ENCODE data around the gene CYP46A1. TPM values are rescaled to one million over a fixed set of nuclear protein-coding genes. Genes with fewer than 3 reads are reported as not detected.

CYP46A1 gene
- total RNA-seq, 2 donors from 2014 or later: 0.09 to 0.10 TPM

DNA sequence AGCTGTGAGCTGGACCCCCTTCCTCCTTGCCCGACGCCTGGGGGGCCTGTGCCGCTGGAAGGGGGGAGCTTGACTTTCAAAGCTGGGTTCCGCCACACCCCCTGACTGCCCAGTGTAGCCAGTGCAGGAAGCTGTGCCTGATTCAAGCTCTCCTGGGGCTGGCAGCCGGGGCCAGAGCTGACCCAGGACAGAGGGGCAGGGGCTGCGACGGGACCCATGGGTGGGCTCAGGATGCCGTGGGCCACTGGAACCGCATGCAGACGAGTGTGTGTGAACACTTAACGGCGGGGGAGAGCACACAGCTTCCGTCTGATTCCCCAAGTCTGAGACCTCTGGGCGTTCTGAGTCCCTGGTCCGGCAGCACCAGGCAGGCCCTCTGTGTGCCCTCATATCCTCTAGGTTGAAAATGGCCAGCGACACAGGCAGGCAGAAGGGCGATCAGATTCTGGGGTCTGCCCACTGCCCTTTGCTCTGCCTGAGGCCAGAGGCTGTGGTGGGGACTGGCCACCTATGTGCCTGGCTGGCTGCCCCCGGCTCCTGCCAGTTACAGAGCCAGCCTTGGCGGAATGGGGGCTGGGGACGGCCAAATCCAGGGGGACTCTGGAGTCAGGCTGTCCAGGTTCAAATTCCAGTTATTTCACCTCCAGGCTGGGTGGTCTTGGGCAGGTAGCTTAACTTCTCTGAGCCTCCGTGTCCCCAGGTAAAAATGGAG is 54.0 kb downstream of the CYP46A1 start:
- DNase-seq (no peak), ATAC-seq (replicated peaks in 1 of 2) (no peak)
- H3K27ac Mint-ChIP-seq: no peak overlapping the region
- no peaks in the 10 kb centered on the region for H3K9me3 Mint-ChIP-seq
- H3K36me3 Mint-ChIP-seq (ENCODE audit: insufficient read depth in 2 of 2): no peaks in the 10 kb centered on the region
- H3K27me3 Mint-ChIP-seq (ENCODE audit: low read depth): peaks cover 55% of the 10 kb centered on the region
- no peak overlapping the region for H3K4me3 Mint-ChIP-seq
- no peaks in the 10 kb centered on the region for H3K4me1 Mint-ChIP-seq (ENCODE audit: low read depth)

DNA sequence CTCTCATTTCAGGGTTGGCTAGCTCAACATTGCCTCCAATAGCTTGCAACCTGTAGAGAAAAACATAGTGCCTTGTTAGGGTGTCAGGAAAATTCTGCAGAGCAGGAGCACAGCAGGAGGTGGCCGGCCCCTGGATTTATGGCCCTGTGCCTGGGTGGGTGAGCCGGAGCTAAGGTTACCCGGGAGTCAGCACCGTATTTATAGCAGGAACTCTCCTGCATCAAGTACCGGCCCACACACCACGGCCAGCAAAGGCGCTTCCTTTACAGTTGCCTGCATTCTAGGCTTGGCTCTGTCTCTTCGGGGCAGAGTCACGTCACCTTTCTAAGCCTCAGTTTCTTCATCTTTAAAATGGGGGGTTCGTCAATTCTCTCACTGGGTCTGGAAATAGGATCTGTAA is 56.3 kb downstream of the CYP46A1 start:
- DNase-seq: no peak
- no peak for ATAC-seq (replicated peaks in 1 of 2)
- H3K4me3 Mint-ChIP-seq: no peak overlapping the region
- H3K27ac Mint-ChIP-seq: no peak overlapping the region
- H3K27me3 Mint-ChIP-seq (ENCODE audit: low read depth): peaks cover 42% of the 10 kb centered on the region
- H3K9me3 Mint-ChIP-seq: no peaks in the 10 kb centered on the region
- no peaks in the 10 kb centered on the region for H3K4me1 Mint-ChIP-seq (ENCODE audit: low read depth)
- no peaks in the 10 kb centered on the region for H3K36me3 Mint-ChIP-seq (ENCODE audit: insufficient read depth in 2 of 2)

DNA sequence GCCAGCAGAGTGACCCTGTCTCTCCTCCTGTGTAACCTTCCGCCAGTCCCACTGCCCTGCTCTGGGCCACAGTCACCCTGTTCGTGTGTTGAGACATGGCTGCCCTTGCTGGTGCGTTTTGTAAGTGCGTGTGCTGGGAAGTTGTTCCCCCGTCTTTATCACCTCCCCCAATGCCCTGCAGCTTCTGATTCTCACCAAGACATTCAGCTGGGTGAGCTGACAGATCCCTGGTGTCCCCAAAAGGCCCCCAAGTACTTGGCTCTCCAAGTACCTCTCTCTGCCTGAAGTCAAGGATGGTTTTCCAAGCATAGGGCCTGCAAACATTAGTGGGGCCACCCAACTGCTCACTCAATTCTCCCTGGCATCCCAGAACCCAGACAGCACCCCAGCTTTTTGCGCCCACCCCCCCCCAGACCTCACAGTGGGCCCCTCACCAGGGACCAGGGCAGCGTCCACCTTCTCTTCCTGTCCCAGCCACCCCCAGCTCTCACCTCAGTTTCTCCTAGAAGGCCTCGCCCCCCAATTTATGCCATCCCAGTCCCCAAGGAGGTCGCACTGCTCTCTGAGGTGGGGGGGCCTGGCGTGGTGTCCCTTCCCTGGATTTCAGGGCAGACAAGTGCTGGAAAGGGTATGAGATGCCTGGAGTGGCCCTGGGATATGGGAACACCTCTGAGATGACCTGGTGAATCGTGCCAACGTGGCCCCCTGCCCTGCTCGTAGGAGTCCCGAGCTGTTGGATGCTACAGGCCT is 57.3 kb downstream of the CYP46A1 start:
- Mint-ChIP-seq H3K4me3 (no peak overlapping the region), H3K9me3 (no peaks in the 10 kb centered on the region), H3K27me3 (ENCODE audit: low read depth) (peaks cover 34% of the 10 kb centered on the region), H3K36me3 (ENCODE audit: insufficient read depth in 2 of 2) (no peaks in the 10 kb centered on the region), H3K27ac (no peak overlapping the region), H3K4me1 (ENCODE audit: low read depth) (peaks cover 6% of the 10 kb centered on the region)
- ATAC-seq (replicated peaks in 1 of 2) (no peak), DNase-seq (no peak)

DNA sequence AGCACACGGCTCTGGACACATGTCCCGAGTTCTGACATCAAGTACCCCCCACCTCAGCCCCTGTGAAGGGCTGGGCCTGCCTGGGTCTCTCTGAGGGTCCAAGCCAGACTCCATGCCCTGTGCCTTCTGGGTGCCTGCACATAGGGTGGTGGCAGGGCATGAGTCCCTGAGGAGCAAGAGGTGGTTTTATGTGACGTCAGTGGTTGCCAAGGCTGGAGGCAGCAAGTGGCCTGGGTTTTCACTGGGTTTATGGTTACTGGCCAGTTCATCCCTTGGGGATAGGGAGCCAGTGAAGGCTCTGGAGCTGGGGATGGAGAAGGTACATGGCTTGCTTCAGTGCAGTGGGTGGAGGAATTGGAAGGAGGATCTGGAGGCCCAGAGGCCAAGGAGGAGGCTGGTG is 58.0 kb downstream of the CYP46A1 start:
- Mint-ChIP-seq H3K27me3 (ENCODE audit: low read depth) (peaks cover 29% of the 10 kb centered on the region), H3K4me3 (no peak overlapping the region), H3K4me1 (ENCODE audit: low read depth) (peaks cover 6% of the 10 kb centered on the region), H3K9me3 (no peaks in the 10 kb centered on the region), H3K36me3 (ENCODE audit: insufficient read depth in 2 of 2) (no peaks in the 10 kb centered on the region), H3K27ac (no peak overlapping the region)
- no peak for ATAC-seq (replicated peaks in 1 of 2)
- no peak for DNase-seq

DNA sequence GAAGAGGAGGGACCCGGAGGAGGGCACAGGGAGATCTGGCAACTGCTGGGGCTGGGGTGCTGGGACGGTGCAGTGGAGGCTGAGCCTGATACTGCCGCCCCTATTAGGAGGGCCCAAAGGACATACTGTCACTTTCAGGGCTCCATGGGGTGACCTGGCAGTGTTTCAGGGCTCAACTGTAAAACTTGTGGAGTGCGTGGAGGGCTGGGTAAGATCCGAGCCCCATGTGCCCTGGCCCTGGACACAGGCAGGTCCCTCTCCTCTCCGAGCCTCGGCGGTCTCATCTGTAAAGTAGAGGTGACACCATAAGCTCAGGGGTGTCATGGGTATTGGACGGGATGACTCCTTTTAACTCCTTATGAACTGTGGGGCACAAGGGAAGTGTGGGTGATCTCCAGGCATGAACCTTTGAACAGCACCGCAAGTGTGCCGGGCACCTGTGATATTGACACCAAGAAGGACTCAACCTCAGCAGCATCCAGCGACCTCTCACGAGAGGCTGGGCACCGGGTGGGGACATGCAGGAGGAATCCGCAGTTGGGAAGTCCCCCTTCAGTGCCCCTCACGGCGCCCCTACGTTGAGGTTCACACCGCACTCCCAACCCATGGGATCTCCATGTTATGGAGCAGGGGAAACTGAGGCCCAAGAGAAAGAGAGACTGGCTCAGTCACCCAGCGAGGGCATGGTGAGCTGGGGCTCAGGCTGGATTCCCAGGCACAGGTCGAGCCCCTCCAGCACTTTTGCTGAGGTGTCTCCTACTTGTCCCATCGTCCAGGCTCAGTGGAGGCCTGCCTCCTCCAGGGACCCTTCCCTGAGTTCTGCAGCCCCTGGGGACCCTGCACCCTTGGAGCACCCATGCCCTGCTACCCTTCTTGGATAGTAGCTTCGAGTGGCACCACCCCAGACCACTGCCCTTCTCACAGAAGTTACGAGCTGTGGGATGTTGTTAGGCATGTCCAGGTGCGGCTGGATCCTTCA is 58.7 kb downstream of the CYP46A1 start:
- ATAC-seq (replicated peaks in 1 of 2): no peak
- Mint-ChIP-seq H3K4me3 (no peak overlapping the region), H3K9me3 (no peaks in the 10 kb centered on the region), H3K36me3 (ENCODE audit: insufficient read depth in 2 of 2) (no peaks in the 10 kb centered on the region), H3K27me3 (ENCODE audit: low read depth) (peaks cover 31% of the 10 kb centered on the region), H3K27ac (no peak overlapping the region), H3K4me1 (ENCODE audit: low read depth) (peaks cover 6% of the 10 kb centered on the region)
- no peak for DNase-seq

DNA sequence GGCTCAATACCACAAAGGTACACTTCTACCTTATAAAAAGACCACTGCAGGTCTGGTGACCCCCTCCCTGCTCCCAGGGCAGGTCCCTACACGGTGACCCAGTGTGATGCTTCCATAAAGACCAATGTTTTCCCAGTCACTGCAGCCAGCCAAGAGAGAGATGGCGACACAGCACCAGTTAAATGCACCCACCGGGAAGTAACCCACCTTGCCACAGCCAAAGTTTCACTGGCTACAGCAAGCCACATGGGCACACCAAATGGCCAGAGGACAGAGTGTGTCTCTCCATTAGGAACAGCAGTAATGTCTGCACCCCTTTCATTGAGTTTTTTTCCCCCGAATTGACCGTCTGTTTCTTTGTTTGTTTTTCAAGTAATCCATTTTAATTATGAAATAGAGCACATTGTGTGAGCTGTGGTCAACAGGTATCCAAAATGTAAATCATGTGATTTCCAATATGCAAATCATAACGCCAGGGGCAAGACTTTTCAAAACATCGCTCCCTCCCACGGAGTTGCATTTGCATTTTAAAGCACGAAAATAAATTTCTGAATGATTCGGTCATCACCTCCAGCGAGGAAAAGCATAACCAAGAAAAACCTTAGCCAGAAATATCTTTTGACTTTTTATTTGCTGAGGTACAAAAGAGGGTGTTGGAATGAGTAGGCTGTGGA is 60.2 kb downstream of the CYP46A1 start:
- Mint-ChIP-seq H3K4me3 (peak overlapping the region in 1 of 2 donors; percentile 21), H3K4me1 (ENCODE audit: low read depth) (peaks cover 6% of the 10 kb centered on the region), H3K27ac (no peak overlapping the region), H3K27me3 (ENCODE audit: low read depth) (peaks cover 20% of the 10 kb centered on the region), H3K36me3 (ENCODE audit: insufficient read depth in 2 of 2) (no peaks in the 10 kb centered on the region), H3K9me3 (no peaks in the 10 kb centered on the region)
- DNase-seq (no peak), ATAC-seq (replicated peaks in 1 of 2) (no peak)

DNA sequence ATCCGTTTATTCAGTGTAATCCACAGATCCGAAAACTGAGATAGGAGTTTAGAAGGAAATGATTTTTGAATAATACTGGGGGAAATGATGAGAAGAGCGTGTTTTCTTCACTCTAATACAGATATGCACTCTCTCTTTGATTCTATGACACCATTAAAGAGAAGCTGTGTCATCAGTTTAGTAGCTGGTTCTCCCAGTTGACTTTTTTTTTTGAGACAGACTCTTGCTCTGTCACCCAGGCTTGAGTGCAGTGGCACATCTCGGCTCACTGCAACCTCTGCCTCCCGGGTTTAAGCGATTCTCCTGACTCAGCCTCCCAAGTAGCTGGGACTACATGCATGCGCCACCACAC is 60.8 kb downstream of the CYP46A1 start:
- Mint-ChIP-seq H3K4me3 (peak overlapping the region in 1 of 2 donors; percentile 21), H3K27ac (no peak overlapping the region), H3K9me3 (no peaks in the 10 kb centered on the region), H3K27me3 (ENCODE audit: low read depth) (peaks cover 15% of the 10 kb centered on the region), H3K4me1 (ENCODE audit: low read depth) (peaks cover 6% of the 10 kb centered on the region), H3K36me3 (ENCODE audit: insufficient read depth in 2 of 2) (no peaks in the 10 kb centered on the region)
- DNase-seq: no peak
- peak in 1 of 2 donors; percentile 54 for ATAC-seq (replicated peaks in 1 of 2)

DNA sequence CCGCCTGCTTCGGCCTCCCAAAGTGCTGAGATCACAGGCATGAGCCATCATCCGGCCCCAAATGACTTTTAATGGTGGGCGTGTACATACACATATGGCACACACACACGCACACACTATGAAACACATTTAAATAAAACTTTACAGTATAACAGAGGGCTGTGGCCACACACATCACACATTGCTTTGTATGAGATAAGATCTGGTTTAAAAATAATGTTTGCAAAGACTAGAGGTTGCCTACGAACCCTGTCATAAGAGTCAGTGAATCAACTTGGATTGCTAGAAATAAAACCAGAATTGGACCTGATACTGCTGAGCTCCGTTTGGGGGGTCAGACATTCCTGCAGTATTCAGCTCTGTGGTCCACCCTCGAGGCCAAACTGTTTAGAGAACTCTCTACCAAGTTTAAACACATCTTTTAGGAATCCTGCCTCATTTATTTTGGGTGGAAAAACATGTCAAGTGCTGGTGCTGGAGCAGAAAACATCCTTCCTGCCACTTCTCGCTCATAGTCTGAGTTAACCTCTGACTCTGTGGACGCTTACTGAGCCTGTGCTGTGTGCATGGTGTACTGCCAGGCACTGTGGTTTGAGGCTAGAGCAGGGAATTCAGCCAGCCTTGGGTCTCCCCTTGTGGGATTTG is 61.3 kb downstream of the CYP46A1 start:
- peaks cover 11% of the 10 kb centered on the region for H3K27me3 Mint-ChIP-seq (ENCODE audit: low read depth)
- DNase-seq: no peak
- ATAC-seq (replicated peaks in 1 of 2): peak in 1 of 2 donors; percentile 55

DNA sequence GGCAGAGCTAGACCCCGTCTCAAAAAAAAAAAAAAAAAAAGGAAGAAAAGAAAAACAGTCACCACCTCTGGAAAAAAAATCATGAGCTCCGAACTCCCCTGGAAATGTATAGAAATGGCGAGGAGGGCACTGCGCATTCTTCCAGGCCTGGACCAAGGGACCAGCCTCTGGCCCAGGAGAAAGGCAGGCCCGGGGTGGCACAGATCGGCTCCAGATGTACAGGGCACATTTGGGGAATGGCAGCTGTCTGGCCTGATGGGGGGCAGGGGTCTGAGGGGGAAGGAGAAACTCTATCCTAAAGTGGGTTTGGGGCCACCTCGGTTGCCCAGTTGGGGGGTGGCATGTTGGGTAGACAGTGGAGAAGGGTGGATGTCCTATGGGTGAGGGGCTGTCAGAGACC is 63.1 kb downstream of the CYP46A1 start:
- no peak for ATAC-seq (replicated peaks in 1 of 2)
- no peak for DNase-seq
- Mint-ChIP-seq H3K4me1 (ENCODE audit: low read depth) (peaks cover 6% of the 10 kb centered on the region), H3K36me3 (ENCODE audit: insufficient read depth in 2 of 2) (no peaks in the 10 kb centered on the region), H3K9me3 (no peaks in the 10 kb centered on the region), H3K27ac (no peak overlapping the region), H3K27me3 (ENCODE audit: low read depth) (peaks cover 20% of the 10 kb centered on the region), H3K4me3 (no peak overlapping the region)

More for the DNA sequence above, 61.3 kb downstream of the CYP46A1 start:
- H3K4me3 Mint-ChIP-seq: no peak overlapping the region
- H3K36me3 Mint-ChIP-seq (ENCODE audit: insufficient read depth in 2 of 2): no peaks in the 10 kb centered on the region
- peaks cover 6% of the 10 kb centered on the region for H3K4me1 Mint-ChIP-seq (ENCODE audit: low read depth)
- H3K27ac Mint-ChIP-seq: no peak overlapping the region
- H3K9me3 Mint-ChIP-seq: no peaks in the 10 kb centered on the region

DNA sequence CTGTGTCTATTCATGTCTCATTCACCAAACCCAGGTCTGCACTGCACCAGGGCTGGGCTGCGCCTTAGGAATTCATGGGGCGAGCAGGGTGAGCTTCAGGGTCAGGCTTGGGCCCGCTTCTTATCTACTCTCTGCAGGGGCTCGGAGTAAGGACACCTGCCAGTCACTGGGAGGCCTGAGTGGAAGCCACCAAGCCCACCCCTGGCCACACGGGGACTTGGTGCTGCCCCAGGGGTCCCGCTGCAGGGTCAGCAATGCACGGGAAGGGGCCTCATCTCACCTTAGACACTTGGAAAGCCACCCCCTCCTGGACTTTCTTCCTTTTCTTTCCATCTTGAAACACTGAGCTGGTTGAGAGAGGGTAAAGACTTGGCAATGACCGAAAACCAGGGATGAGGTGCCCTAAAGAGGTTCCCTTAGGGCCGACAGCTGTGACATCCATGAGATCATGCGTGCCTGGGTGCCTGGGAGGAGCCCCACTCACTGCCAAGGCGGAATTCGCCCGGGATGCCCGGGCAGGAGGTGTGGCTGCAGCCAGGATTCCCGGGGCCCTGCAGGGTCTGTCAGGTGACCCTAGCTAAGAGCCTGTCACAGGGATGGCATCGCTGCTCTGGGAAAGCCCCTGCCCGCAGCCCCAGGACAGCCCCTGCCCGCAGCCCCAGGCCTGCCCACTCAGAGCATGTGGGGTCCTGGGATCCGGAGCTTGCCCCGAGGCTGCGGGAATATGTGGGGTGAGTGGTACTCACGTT is 63.7 kb downstream of the CYP46A1 start:
- Mint-ChIP-seq H3K9me3 (no peaks in the 10 kb centered on the region), H3K36me3 (ENCODE audit: insufficient read depth in 2 of 2) (no peaks in the 10 kb centered on the region), H3K27ac (no peak overlapping the region), H3K4me1 (ENCODE audit: low read depth) (peaks cover 6% of the 10 kb centered on the region), H3K27me3 (ENCODE audit: low read depth) (peaks cover 21% of the 10 kb centered on the region), H3K4me3 (no peak overlapping the region)
- DNase-seq: no peak
- no peak for ATAC-seq (replicated peaks in 1 of 2)

DNA sequence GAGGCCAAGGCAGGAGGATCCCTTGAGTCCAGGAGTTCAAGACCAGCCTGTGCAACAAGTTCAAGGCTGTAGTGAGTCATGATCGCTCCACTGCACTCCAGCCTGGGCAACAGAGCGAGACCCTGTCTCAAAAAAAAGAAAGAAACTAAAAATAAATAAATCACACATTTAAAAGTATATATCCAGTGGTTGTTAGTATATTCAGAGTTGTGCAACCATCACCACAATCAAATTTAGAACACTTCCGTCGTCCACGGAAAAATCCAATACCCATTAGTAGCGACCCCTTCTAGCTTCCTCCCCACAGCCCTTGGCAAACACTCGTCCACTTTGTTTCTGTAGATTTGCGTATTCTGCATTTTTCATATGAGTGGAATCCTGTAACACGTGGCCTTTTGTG is 64.4 kb downstream of the CYP46A1 start:
- H3K27ac Mint-ChIP-seq: no peak overlapping the region
- no peak overlapping the region for H3K4me3 Mint-ChIP-seq
- H3K4me1 Mint-ChIP-seq (ENCODE audit: low read depth): peaks cover 6% of the 10 kb centered on the region
- DNase-seq (no peak), ATAC-seq (replicated peaks in 1 of 2) (no peak)
- H3K36me3 Mint-ChIP-seq (ENCODE audit: insufficient read depth in 2 of 2): no peaks in the 10 kb centered on the region
- no peaks in the 10 kb centered on the region for H3K9me3 Mint-ChIP-seq
- H3K27me3 Mint-ChIP-seq (ENCODE audit: low read depth): peaks cover 25% of the 10 kb centered on the region

DNA sequence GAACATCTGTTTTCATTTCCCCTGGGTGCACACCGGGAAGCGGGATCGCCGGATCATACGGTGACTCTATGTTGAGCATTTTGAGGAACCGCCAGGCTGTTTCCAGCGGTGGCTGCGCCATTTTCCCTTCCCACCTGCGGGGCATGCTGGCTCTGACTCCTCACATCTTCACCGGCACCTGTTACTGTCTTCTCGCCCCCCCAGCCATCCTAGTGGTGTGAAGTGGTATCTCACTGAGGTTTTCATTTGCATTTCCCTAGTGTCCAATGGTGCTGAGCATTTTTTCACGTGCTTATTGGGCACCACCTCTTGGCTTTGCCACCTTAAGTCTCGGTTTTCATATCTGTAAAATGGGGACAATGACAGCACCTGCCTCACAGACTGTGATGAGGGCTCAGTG is 65.0 kb downstream of the CYP46A1 start:
- H3K4me3 Mint-ChIP-seq: no peak overlapping the region
- no peaks in the 10 kb centered on the region for H3K36me3 Mint-ChIP-seq (ENCODE audit: insufficient read depth in 2 of 2)
- peaks cover 6% of the 10 kb centered on the region for H3K4me1 Mint-ChIP-seq (ENCODE audit: low read depth)
- no peak overlapping the region for H3K27ac Mint-ChIP-seq
- DNase-seq (no peak), ATAC-seq (replicated peaks in 1 of 2) (no peak)
- H3K9me3 Mint-ChIP-seq: no peaks in the 10 kb centered on the region
- peaks cover 30% of the 10 kb centered on the region for H3K27me3 Mint-ChIP-seq (ENCODE audit: low read depth)

Measured in activated T-cell treated with anti-CD3 and anti-CD28 coated beads, Interleukin-2, amount 50 U/mL, for 72 hours (primary cell).